GM11168 (cell line): ENCODE data around the gene AKT3.

Experiments used
- in situ Hi-C: fragments of 300-500 bp; cut with MboI; formaldehyde crosslinking; loops from one replicate; pipeline ENCODE4 v1.12.0; 2022; ENCODE audit warnings: low sequenced_read_pairs; ENCODE audit not compliant: unreplicated experiment

The AKT3 gene

GRCh38 chr1:243575070-243575469 lies 275.0 kb downstream of the AKT3 start:
- in situ Hi-C loops, result no loop called here

- in situ Hi-C loops, result no loop called here
These were observed 277.1 kb downstream of the AKT3 start for GRCh38 chr1:243572940-243573339.

- in situ Hi-C loops, result no loop called here
These were observed 281.2 kb downstream of the AKT3 start for GRCh38 chr1:243568793-243569192.

GRCh38 chr1:243564814-243565213 lies 285.2 kb downstream of the AKT3 start:
- in situ Hi-C loops, result no loop called here

- in situ Hi-C loops, result no loop called here
These were observed 286.3 kb downstream of the AKT3 start for GRCh38 chr1:243563732-243564131.

GRCh38 chr1:243562473-243562872 lies 287.6 kb downstream of the AKT3 start:
- in situ Hi-C loops, result no loop called here

GRCh38 chr1:243561588-243562319 lies 288.3 kb downstream of the AKT3 start:
- in situ Hi-C loops, result no loop called here

GRCh38 chr1:243559575-243560162 lies 290.4 kb downstream of the AKT3 start:
- in situ Hi-C loops, result no loop called here

- in situ Hi-C loops, result no loop called here
These were observed 291.5 kb downstream of the AKT3 start for GRCh38 chr1:243558576-243558975.

GRCh38 chr1:243557866-243558265 lies 292.2 kb downstream of the AKT3 start:
- in situ Hi-C loops, result no loop called here

GRCh38 chr1:243554686-243555085 lies 295.4 kb downstream of the AKT3 start:
- in situ Hi-C loops, result no loop called here

- in situ Hi-C loops, result no loop called here
These were observed 297.0 kb downstream of the AKT3 start for GRCh38 chr1:243553090-243553489.

GRCh38 chr1:243550276-243550675 lies 299.8 kb downstream of the AKT3 start:
- in situ Hi-C loops, result no loop called here

GRCh38 chr1:243549791-243550190 lies 300.3 kb downstream of the AKT3 start:
- in situ Hi-C loops, result no loop called here

GRCh38 chr1:243549108-243549507 lies 300.9 kb downstream of the AKT3 start:
- in situ Hi-C loops, result no loop called here

GRCh38 chr1:243548516-243548915 lies 301.5 kb downstream of the AKT3 start:
- in situ Hi-C loops, result no loop called here

GRCh38 chr1:243547891-243548290 lies 302.2 kb downstream of the AKT3 start:
- in situ Hi-C loops, result no loop called here

GRCh38 chr1:243546457-243546856 lies 303.6 kb downstream of the AKT3 start:
- in situ Hi-C loops, result no loop called here

GRCh38 chr1:243543501-243543900 lies 306.5 kb downstream of the AKT3 start:
- in situ Hi-C loops, result no loop called here

- in situ Hi-C loops, result no loop called here
These were observed 307.2 kb downstream of the AKT3 start for GRCh38 chr1:243542739-243543415.

- in situ Hi-C loops, result no loop called here
These were observed 310.4 kb downstream of the AKT3 start for GRCh38 chr1:243539636-243540035.
